Measurements from ENCODE around the gene AFG1L. TPM values are rescaled to one million over a fixed set of nuclear protein-coding genes. Genes with fewer than 3 reads are reported as not detected.
A peak's percentile ranks its signal among the peaks of the same experiment; 100 is the strongest.
"Not testable (repeated sequence)": the region's sequence is repeated elsewhere in the genome, so short reads cannot be mapped to it uniquely, and the experiment has no call there.

The AFG1L gene
- total and polyA plus RNA-seq, 8 donors: 1.2 to 4.7 (median 3.8) TPM

GRCh38 chr6:108560463-108561308, 265.8 kb downstream of the AFG1L start, which contains the start of gene FOXO3:
Gene FOXO3 (plus strand): TSS chr6:108560917. CDS start chr6:108561209, 292 bp downstream.
- peak within 1 kb of the TSS; percentile 91 to 99 (median 96) for H3K27ac ChIP-seq
- H3K36me3 ChIP-seq: no peaks in the 10 kb centered on the region
- 2 to 3% methylated on average over 66 to 110 of the region's 110 CpGs for WGBS, 2 donors
- no peaks in the 10 kb centered on the region for H3K9me3 ChIP-seq
- peaks cover 9 to 33% (median 26%) of the 10 kb centered on the region in 3 donors for H3K4me1 ChIP-seq
- intact Hi-C loops (cut with DNase I): no loop called here
- no peak for FAIRE-seq
- peak; percentile 56 to 69 (median 62) for ATAC-seq
- H3K4me3 ChIP-seq: peak within 1 kb of the TSS; percentile 87 to 97 (median 96)
- H3K27me3 ChIP-seq: no peaks in the 10 kb centered on the region
- TF ChIP-seq CTCF (IDR thresholded peaks at IDR 0.05): no peak
- peak; percentile 91 to 96 (median 96) for DNase-seq

GRCh38 chr6:108561309-108561647, 266.4 kb downstream of the AFG1L start:
- H3K9me3 ChIP-seq; H3K27me3 ChIP-seq; ATAC-seq; intact Hi-C loops (cut with DNase I); FAIRE-seq; H3K36me3 ChIP-seq: not testable (repeated sequence)
- peak in 3 of 6 donors; percentile 34 to 73 (median 66) for DNase-seq
- Histone ChIP-seq H3K27ac (peak overlapping the region; percentile 3 to 99 (median 96)), H3K4me1 (peaks cover 14 to 39% (median 32%) of the 10 kb centered on the region in 3 donors), H3K4me3 (peak overlapping the region; percentile 47 to 97 (median 96))
- WGBS, 2 donors: 0 to 7% methylated on average over 18 to 26 of the region's 40 CpGs

- DNase-seq (peak; percentile 25 to 84 (median 52)), ATAC-seq (no peak), FAIRE-seq (no peak)
- peaks cover 21 to 46% (median 33%) of the 10 kb centered on the region in 3 donors for H3K4me1 ChIP-seq
- H3K27me3 ChIP-seq: no peaks in the 10 kb centered on the region
- peak overlapping the region; percentile 3 to 99 (median 73) for H3K27ac ChIP-seq
- H3K9me3 ChIP-seq: no peaks in the 10 kb centered on the region
- peak overlapping the region; percentile 47 to 97 (median 96) for H3K4me3 ChIP-seq
- H3K36me3 ChIP-seq: peaks cover 0 to 4% (median 1%) of the 10 kb centered on the region in 3 donors
- 6 to 11% methylated on average over 45 to 46 of the region's 46 CpGs for WGBS, 2 donors
- intact Hi-C loops (cut with DNase I): no loop called here
- no peak for TF ChIP-seq CTCF (IDR thresholded peaks at IDR 0.05)
Measured at GRCh38 chr6:108561742-108562502, 267.1 kb downstream of the AFG1L start.

GRCh38 chr6:108562503-108562993, 267.7 kb downstream of the AFG1L start:
- 4 to 5% methylated on average over 17 of the region's 17 CpGs for WGBS, 2 donors
- intact Hi-C loops (cut with DNase I): no loop called here
- H3K27me3 ChIP-seq: no peaks in the 10 kb centered on the region
- peak overlapping the region; percentile 1 to 99 (median 73) for H3K27ac ChIP-seq
- peaks cover 0 to 10% (median 5%) of the 10 kb centered on the region in 3 donors for H3K36me3 ChIP-seq
- peaks cover 21 to 43% (median 34%) of the 10 kb centered on the region in 3 donors for H3K4me1 ChIP-seq
- DNase-seq (peak; percentile 64 to 80 (median 74)), FAIRE-seq (no peak), ATAC-seq (peak; percentile 10 to 25 (median 22))
- peak overlapping the region; percentile 47 to 97 (median 96) for H3K4me3 ChIP-seq
- H3K9me3 ChIP-seq: no peaks in the 10 kb centered on the region
- TF ChIP-seq CTCF (IDR thresholded peaks at IDR 0.05): no peak

- no peaks in the 10 kb centered on the region for H3K27me3 ChIP-seq
- ATAC-seq (no peak), DNase-seq (no peak), FAIRE-seq (no peak)
- H3K4me3 ChIP-seq: peak overlapping the region in 3 of 4 donors; percentile 96 to 97 (median 97)
- H3K36me3 ChIP-seq: peaks cover 0 to 17% (median 5%) of the 10 kb centered on the region in 3 donors
- H3K9me3 ChIP-seq: no peaks in the 10 kb centered on the region
- 21 to 25% methylated on average over 8 of the region's 8 CpGs for WGBS, 2 donors
- intact Hi-C loops (cut with DNase I): no loop called here
- TF ChIP-seq CTCF (IDR thresholded peaks at IDR 0.05): no peak
- peak overlapping the region in 2 of 4 donors; percentile 99 for H3K27ac ChIP-seq
- peaks cover 21 to 47% (median 34%) of the 10 kb centered on the region in 3 donors for H3K4me1 ChIP-seq
Measured at GRCh38 chr6:108563292-108563691, 268.4 kb downstream of the AFG1L start.

Measured in pancreas (tissue), 10 donors.